ENCODE measurements around the gene BCL11A. TPM values are rescaled to one million over a fixed set of nuclear protein-coding genes. Genes with fewer than 3 reads are reported as not detected.

The BCL11A gene
- total RNA-seq, 1 experiment from 2014 or later, result 0.33 TPM

GRCh38 chr2:60409531-60409871 lies 144.0 kb downstream of the BCL11A start:
- TF ChIP-seq, protein P1, sequence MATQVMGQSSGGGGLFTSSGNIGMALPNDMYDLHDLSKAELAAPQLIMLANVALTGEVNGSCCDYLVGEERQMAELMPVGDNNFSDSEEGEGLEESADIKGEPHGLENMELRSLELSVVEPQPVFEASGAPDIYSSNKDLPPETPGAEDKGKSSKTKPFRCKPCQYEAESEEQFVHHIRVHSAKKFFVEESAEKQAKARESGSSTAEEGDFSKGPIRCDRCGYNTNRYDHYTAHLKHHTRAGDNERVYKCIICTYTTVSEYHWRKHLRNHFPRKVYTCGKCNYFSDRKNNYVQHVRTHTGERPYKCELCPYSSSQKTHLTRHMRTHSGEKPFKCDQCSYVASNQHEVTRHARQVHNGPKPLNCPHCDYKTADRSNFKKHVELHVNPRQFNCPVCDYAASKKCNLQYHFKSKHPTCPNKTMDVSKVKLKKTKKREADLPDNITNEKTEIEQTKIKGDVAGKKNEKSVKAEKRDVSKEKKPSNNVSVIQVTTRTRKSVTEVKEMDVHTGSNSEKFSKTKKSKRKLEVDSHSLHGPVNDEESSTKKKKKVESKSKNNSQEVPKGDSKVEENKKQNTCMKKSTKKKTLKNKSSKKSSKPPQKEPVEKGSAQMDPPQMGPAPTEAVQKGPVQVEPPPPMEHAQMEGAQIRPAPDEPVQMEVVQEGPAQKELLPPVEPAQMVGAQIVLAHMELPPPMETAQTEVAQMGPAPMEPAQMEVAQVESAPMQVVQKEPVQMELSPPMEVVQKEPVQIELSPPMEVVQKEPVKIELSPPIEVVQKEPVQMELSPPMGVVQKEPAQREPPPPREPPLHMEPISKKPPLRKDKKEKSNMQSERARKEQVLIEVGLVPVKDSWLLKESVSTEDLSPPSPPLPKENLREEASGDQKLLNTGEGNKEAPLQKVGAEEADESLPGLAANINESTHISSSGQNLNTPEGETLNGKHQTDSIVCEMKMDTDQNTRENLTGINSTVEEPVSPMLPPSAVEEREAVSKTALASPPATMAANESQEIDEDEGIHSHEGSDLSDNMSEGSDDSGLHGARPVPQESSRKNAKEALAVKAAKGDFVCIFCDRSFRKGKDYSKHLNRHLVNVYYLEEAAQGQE (IDR thresholded peaks at IDR 0.05; ENCODE audit: insufficient read depth in 1 of 2, low read depth in 2 of 2, low read length in 1 of 2), result no peak
- no peak for TF ChIP-seq POLR2AphosphoS5 (IDR thresholded peaks at IDR 0.05; ENCODE audit: low read depth, low read length)
- no peak for TF ChIP-seq CTCF (IDR thresholded peaks at IDR 0.05)
- no peak for TF ChIP-seq TCF7L2 (IDR thresholded peaks at IDR 0.05; ENCODE audit: low read depth, low read length)
- TF ChIP-seq SIN3A (IDR thresholded peaks at IDR 0.05; ENCODE audit: borderline replicate concordance, insufficient read depth, low read depth, low read length), result no peak
- DNase-seq (ENCODE audit: low read depth, low spot score) (no peak), ATAC-seq (no peak)
- CTCF ChIA-PET, result no interaction called here
- H3K27ac ChIP-seq (ENCODE audit: low read length), result no peak overlapping the region
- no TSS peak for BruUV-seq (replicated peaks)
- in situ Hi-C loops (cut with HindIII; ENCODE audit: low pct_unique_long_range_greater_than_20kb, low sequenced_read_pairs) (no loop called here), intact Hi-C loops (cut with micrococcal nuclease; ENCODE audit: unreplicated experiment) (no loop called here)
- H3K4me3 ChIP-seq (ENCODE audit: low read depth in 2 of 2, low read length in 2 of 2), result no peak overlapping the region
- POLR2A ChIA-PET, result no interaction called here
- H3K36me3 ChIP-seq (ENCODE audit: control insufficient read depth, insufficient read depth, low read length), result no peaks in the 10 kb centered on the region
- H3K4me1 ChIP-seq (ENCODE audit: control insufficient read depth, insufficient read depth, low read length), result no peaks in the 10 kb centered on the region
- H3K9me3 ChIP-seq (ENCODE audit: control insufficient read depth, insufficient read depth, low read depth, low read length), result no peaks in the 10 kb centered on the region
- peaks cover 2% of the 10 kb centered on the region; the same call in 1 of the 2 replicates for H3K27me3 ChIP-seq (ENCODE audit: control insufficient read depth, insufficient read depth, low read length)

- DNase-seq (ENCODE audit: low read depth, low spot score) (no peak), ATAC-seq (no peak)
- peaks cover 4% of the 10 kb centered on the region; the same call in 1 of the 2 replicates for H3K27me3 ChIP-seq (ENCODE audit: control insufficient read depth, insufficient read depth, low read length)
Observed at GRCh38 chr2:60408811-60409530, 144.5 kb downstream of the BCL11A start.

More at GRCh38 chr2:60408811-60409530, 144.5 kb downstream of the BCL11A start:
- H3K9me3 ChIP-seq (ENCODE audit: control insufficient read depth, insufficient read depth, low read depth, low read length), result no peaks in the 10 kb centered on the region
- BruUV-seq (replicated peaks), result no TSS peak
- no peak overlapping the region for H3K27ac ChIP-seq (ENCODE audit: low read length)
- ChIA-PET CTCF (no interaction called here), POLR2A (no interaction called here)
- in situ Hi-C loops (cut with HindIII; ENCODE audit: low pct_unique_long_range_greater_than_20kb, low sequenced_read_pairs), result no loop called here
- intact Hi-C loops (cut with micrococcal nuclease; ENCODE audit: unreplicated experiment), result no loop called here
- no peak overlapping the region for H3K4me3 ChIP-seq (ENCODE audit: low read depth in 2 of 2, low read length in 2 of 2)
- TF ChIP-seq POLR2AphosphoS5 (IDR thresholded peaks at IDR 0.05; ENCODE audit: low read depth, low read length) (no peak), CTCF (IDR thresholded peaks at IDR 0.05) (no peak), SIN3A (IDR thresholded peaks at IDR 0.05; ENCODE audit: borderline replicate concordance, insufficient read depth, low read depth, low read length) (no peak), TCF7L2 (IDR thresholded peaks at IDR 0.05; ENCODE audit: low read depth, low read length) (no peak)
- TF ChIP-seq, protein P1 (IDR thresholded peaks at IDR 0.05; ENCODE audit: insufficient read depth in 1 of 2, low read depth in 2 of 2, low read length in 1 of 2), result no peak
- H3K36me3 ChIP-seq (ENCODE audit: control insufficient read depth, insufficient read depth, low read length), result no peaks in the 10 kb centered on the region
- no peaks in the 10 kb centered on the region for H3K4me1 ChIP-seq (ENCODE audit: control insufficient read depth, insufficient read depth, low read length)
